Measurements from ENCODE around the gene RIN3. TPM values are rescaled to one million over a fixed set of nuclear protein-coding genes. Genes with fewer than 3 reads are reported as not detected.

RIN3 gene
- total and polyA plus RNA-seq, 4 donors = 5.0 to 15.6 (median 9.0) TPM

DNA sequence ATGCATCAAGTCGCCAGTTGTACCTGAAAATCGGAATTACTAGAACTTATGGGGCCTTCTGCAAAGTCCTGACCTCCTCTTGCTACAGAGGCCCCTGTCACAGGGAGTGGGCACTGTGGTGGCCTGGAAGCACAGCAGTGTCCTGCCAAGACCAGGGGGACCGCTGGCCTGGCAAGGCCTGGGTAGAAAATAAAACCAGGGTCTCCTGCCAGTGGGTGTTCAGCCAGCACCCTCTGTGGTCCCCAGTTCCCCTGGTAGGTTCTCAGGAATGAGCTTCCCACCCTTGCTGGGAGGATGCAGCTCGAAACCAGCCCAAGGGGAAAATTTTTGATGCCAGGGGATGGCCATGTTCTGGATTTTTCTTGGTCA lies 43.9 kb downstream of the RIN3 start:
- no peaks in the 10 kb centered on the region for H3K9me3 ChIP-seq (ENCODE audit: control insufficient read depth in 4 of 4, low read length in 3 of 4)
- TF ChIP-seq GABPA (IDR thresholded peaks at IDR 0.05 in 1 of 2, conservative IDR thresholded peaks at IDR 0.05 in 1 of 2) (no peak), RXRA (IDR thresholded peaks at IDR 0.05) (no peak), MAX (IDR thresholded peaks at IDR 0.05) (no peak), JUND (IDR thresholded peaks at IDR 0.05) (no peak)
- no peak overlapping the region for H3K27ac ChIP-seq (ENCODE audit: low read depth in 1 of 2, low read length in 2 of 2)
- H3K4me1 ChIP-seq (ENCODE audit: control insufficient read depth in 4 of 4, insufficient read depth in 4 of 4, low read length in 3 of 4) = peaks cover 0 to 9% (median 2%) of the 10 kb centered on the region in 4 donors
- WGBS = 94% methylated on average over 4 of the region's 4 CpGs
- no peak for DNase-seq (ENCODE audit: low spot score)
- H3K27me3 ChIP-seq (ENCODE audit: control insufficient read depth in 4 of 4, insufficient read depth in 4 of 4, low read length in 3 of 4) = no peaks in the 10 kb centered on the region
- no peak overlapping the region for H3K4me3 ChIP-seq (ENCODE audit: low read depth in 1 of 3, low read length in 3 of 3)
- no peak overlapping the region for H3K9ac ChIP-seq (ENCODE audit: low read depth in 1 of 2, low read length in 2 of 2)
- peaks cover 0 to 23% (median 18%) of the 10 kb centered on the region in 4 donors for H3K36me3 ChIP-seq (ENCODE audit: control insufficient read depth in 4 of 4, insufficient read depth in 3 of 4, low read depth in 1 of 4, low read length in 3 of 4)

DNA sequence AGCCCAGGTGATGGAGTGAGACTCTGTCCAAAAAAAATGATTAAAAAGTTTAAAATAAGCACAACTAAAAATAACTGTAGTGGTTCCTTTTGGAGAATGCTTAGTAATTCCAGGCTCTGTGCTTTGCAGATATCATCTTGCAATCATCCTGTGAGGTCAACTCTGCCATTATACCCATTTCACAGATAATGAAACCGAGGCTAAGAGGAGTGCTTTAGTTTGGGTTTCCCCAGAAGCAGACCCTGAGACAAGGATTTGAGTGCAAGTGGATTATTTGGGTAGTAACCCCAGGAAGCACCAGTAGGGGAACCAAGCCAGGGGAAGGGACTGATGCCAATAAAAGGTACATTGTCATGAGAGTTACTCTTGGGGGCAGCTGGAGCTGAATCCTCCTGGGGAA lies 44.7 kb downstream of the RIN3 start:
- H3K27ac ChIP-seq (ENCODE audit: low read depth in 1 of 2, low read length in 2 of 2) = no peak overlapping the region
- no peaks in the 10 kb centered on the region for H3K27me3 ChIP-seq (ENCODE audit: control insufficient read depth in 4 of 4, insufficient read depth in 4 of 4, low read length in 3 of 4)
- no peaks in the 10 kb centered on the region for H3K9me3 ChIP-seq (ENCODE audit: control insufficient read depth in 4 of 4, low read length in 3 of 4)
- H3K4me1 ChIP-seq (ENCODE audit: control insufficient read depth in 4 of 4, insufficient read depth in 4 of 4, low read length in 3 of 4) = peaks cover 0 to 9% (median 2%) of the 10 kb centered on the region in 4 donors
- DNase-seq (ENCODE audit: low spot score) = no peak
- H3K36me3 ChIP-seq (ENCODE audit: control insufficient read depth in 4 of 4, insufficient read depth in 3 of 4, low read depth in 1 of 4, low read length in 3 of 4) = peaks cover 0 to 23% (median 18%) of the 10 kb centered on the region in 4 donors
- no peak for TF ChIP-seq JUND (IDR thresholded peaks at IDR 0.05)
- TF ChIP-seq GABPA (IDR thresholded peaks at IDR 0.05 in 1 of 2, conservative IDR thresholded peaks at IDR 0.05 in 1 of 2) = no peak
- TF ChIP-seq EGR1 (IDR thresholded peaks at IDR 0.05; ENCODE audit: low read depth in 2 of 2) = no peak
- TF ChIP-seq HNF4G (IDR thresholded peaks at IDR 0.05) = no peak
- TF ChIP-seq MAX (IDR thresholded peaks at IDR 0.05) = no peak
- TF ChIP-seq, protein P1, sequence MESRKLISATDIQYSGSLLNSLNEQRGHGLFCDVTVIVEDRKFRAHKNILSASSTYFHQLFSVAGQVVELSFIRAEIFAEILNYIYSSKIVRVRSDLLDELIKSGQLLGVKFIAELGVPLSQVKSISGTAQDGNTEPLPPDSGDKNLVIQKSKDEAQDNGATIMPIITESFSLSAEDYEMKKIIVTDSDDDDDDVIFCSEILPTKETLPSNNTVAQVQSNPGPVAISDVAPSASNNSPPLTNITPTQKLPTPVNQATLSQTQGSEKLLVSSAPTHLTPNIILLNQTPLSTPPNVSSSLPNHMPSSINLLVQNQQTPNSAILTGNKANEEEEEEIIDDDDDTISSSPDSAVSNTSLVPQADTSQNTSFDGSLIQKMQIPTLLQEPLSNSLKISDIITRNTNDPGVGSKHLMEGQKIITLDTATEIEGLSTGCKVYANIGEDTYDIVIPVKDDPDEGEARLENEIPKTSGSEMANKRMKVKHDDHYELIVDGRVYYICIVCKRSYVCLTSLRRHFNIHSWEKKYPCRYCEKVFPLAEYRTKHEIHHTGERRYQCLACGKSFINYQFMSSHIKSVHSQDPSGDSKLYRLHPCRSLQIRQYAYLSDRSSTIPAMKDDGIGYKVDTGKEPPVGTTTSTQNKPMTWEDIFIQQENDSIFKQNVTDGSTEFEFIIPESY (IDR thresholded peaks at IDR 0.05) = no peak
- TF ChIP-seq FOXA2 (IDR thresholded peaks at IDR 0.05) = no peak
- TF ChIP-seq REST (IDR thresholded peaks at IDR 0.05) = no peak
- TF ChIP-seq ATF3 (IDR thresholded peaks at IDR 0.05) = no peak
- no peak for TF ChIP-seq HNF4A (conservative IDR thresholded peaks at IDR 0.05)
- no peak for TF ChIP-seq RAD21 (IDR thresholded peaks at IDR 0.05)
- TF ChIP-seq NR2F2 (IDR thresholded peaks at IDR 0.05) = no peak
- no peak overlapping the region for H3K9ac ChIP-seq (ENCODE audit: low read depth in 1 of 2, low read length in 2 of 2)
- no peak overlapping the region for H3K4me3 ChIP-seq (ENCODE audit: low read depth in 1 of 3, low read length in 3 of 3)
- WGBS = 89% methylated on average over 1 of the region's 1 CpG

Measured in liver (tissue), 9 donors.